GM18519 (cell line): ENCODE measurements around the gene CAPN14.

Experiments used
- ATAC-seq: cut with Tn5 transposase; IDR thresholded peaks from one replicate; pipeline ENCODE4 v1.9.1; 2021; ENCODE audit warnings: mild to moderate bottlenecking, moderate library complexity; ENCODE audit not compliant: unreplicated experiment, low FRiP score

Gene CAPN14

GRCh38 chr2:31227711-31228125 lies 10.4 kb upstream of the CAPN14 start:
- no peak for ATAC-seq

GRCh38 chr2:31227110-31227509 lies 9.8 kb upstream of the CAPN14 start:
- no peak for ATAC-seq

GRCh38 chr2:31226266-31226665 lies 9.0 kb upstream of the CAPN14 start:
- ATAC-seq: no peak

- no peak for ATAC-seq
Measured at GRCh38 chr2:31223749-31224148, 6.4 kb upstream of the CAPN14 start.

- no peak for ATAC-seq
Measured at GRCh38 chr2:31223026-31223425, 5.7 kb upstream of the CAPN14 start.

GRCh38 chr2:31222071-31222470 lies 4.8 kb upstream of the CAPN14 start:
- ATAC-seq: no peak

GRCh38 chr2:31221544-31221943 lies 4.2 kb upstream of the CAPN14 start:
- no peak for ATAC-seq

- peak; percentile 83 for ATAC-seq
Measured at GRCh38 chr2:31219131-31219969, 2.0 kb upstream of the CAPN14 start.

GRCh38 chr2:31216734-31217133 lies 581 bp downstream of the CAPN14 start:
- ATAC-seq: peak; percentile 43

GRCh38 chr2:31214444-31214915 lies 2.8 kb downstream of the CAPN14 start:
- no peak for ATAC-seq

- ATAC-seq: no peak
Measured at GRCh38 chr2:31213601-31214443, 3.5 kb downstream of the CAPN14 start.

GRCh38 chr2:31212659-31213600 lies 4.4 kb downstream of the CAPN14 start:
- ATAC-seq: no peak

GRCh38 chr2:31208240-31208639 lies 9.1 kb downstream of the CAPN14 start:
- no peak for ATAC-seq

GRCh38 chr2:31207790-31208189 lies 9.5 kb downstream of the CAPN14 start:
- ATAC-seq: no peak

GRCh38 chr2:31205613-31206012 lies 11.7 kb downstream of the CAPN14 start:
- ATAC-seq: no peak

GRCh38 chr2:31205186-31205585 lies 12.1 kb downstream of the CAPN14 start:
- ATAC-seq: no peak

GRCh38 chr2:31204783-31205182 lies 12.5 kb downstream of the CAPN14 start:
- no peak for ATAC-seq

- ATAC-seq: no peak
Measured at GRCh38 chr2:31203916-31204315, 13.4 kb downstream of the CAPN14 start.

- no peak for ATAC-seq
Measured at GRCh38 chr2:31202833-31203232, 14.5 kb downstream of the CAPN14 start.

GRCh38 chr2:31202041-31202440 lies 15.3 kb downstream of the CAPN14 start:
- no peak for ATAC-seq
